GM15510 (cell line): ENCODE results near the gene SRRM4.

Source experiments
- POLR2A ChIP-seq: IDR thresholded peaks from 3 replicates; pipeline ENCODE4 v1.6.1; 2011; ENCODE audit warnings: borderline replicate concordance; ENCODE audit not compliant: insufficient read length; ENCODE audit errors: extremely low read depth

SRRM4 gene

GRCh38 chr12:119025786-119026185, 44.4 kb downstream of the SRRM4 start:
- no peak for TF ChIP-seq POLR2A

GRCh38 chr12:119036878-119037825, 55.8 kb downstream of the SRRM4 start:
- no peak for TF ChIP-seq POLR2A

GRCh38 chr12:119044094-119044493, 62.8 kb downstream of the SRRM4 start:
- no peak for TF ChIP-seq POLR2A

GRCh38 chr12:119047641-119048040, 66.3 kb downstream of the SRRM4 start:
- no peak for TF ChIP-seq POLR2A

- no peak for TF ChIP-seq POLR2A
These were observed 69.3 kb downstream of the SRRM4 start for GRCh38 chr12:119050663-119051062.

GRCh38 chr12:119051474-119051873, 70.1 kb downstream of the SRRM4 start:
- no peak for TF ChIP-seq POLR2A

- TF ChIP-seq POLR2A = no peak
These were observed 70.7 kb downstream of the SRRM4 start for GRCh38 chr12:119052001-119052400.

- TF ChIP-seq POLR2A = no peak
These were observed 74.6 kb downstream of the SRRM4 start for GRCh38 chr12:119055977-119056376.

- no peak for TF ChIP-seq POLR2A
These were observed 79.8 kb downstream of the SRRM4 start for GRCh38 chr12:119060847-119061796.

GRCh38 chr12:119068129-119068856, 87.0 kb downstream of the SRRM4 start:
- no peak for TF ChIP-seq POLR2A

- TF ChIP-seq POLR2A = no peak
These were observed 87.9 kb downstream of the SRRM4 start for GRCh38 chr12:119069147-119069642.

- no peak for TF ChIP-seq POLR2A
These were observed 89.8 kb downstream of the SRRM4 start for GRCh38 chr12:119071176-119071575.

GRCh38 chr12:119071638-119072231, 90.4 kb downstream of the SRRM4 start:
- TF ChIP-seq POLR2A = no peak

- no peak for TF ChIP-seq POLR2A
These were observed 91.1 kb downstream of the SRRM4 start for GRCh38 chr12:119072440-119072839.
